IMR-90 (cell line): Measurements from ENCODE around the gene C1orf116.

Experiments used
- MAZ ChIP-seq: IDR thresholded peaks from 2 replicates; pipeline ENCODE4 v1.6.1; 2012; ENCODE audit warnings: low read depth, mild to moderate bottlenecking, low read length, improper control_type of control experiment, moderate library complexity, borderline replicate concordance
- MXI1 ChIP-seq: IDR thresholded peaks from 2 replicates; pipeline ENCODE4 v1.6.1; 2012; ENCODE audit warnings: low read depth, mild to moderate bottlenecking, low read length, moderate library complexity, borderline replicate concordance
- POLR2A ChIP-seq: IDR thresholded peaks from 2 replicates; pipeline ENCODE4 v1.6.1; 2012; ENCODE audit warnings: mild to moderate bottlenecking, low read depth, low read length
- RAD21 ChIP-seq: IDR thresholded peaks from 2 replicates; pipeline ENCODE4 v1.6.1; 2012; ENCODE audit warnings: low read length, improper control_type of control experiment
- RCOR1 ChIP-seq: IDR thresholded peaks from 2 replicates; pipeline ENCODE4 v1.6.1; 2012; ENCODE audit warnings: mild to moderate bottlenecking, low read length, improper control_type of control experiment; ENCODE audit not compliant: insufficient replicate concordance
- SMC3 ChIP-seq: fragments of 150-350 bp; IDR thresholded peaks from 2 replicates; pipeline ENCODE4 v1.6.1; 2016; ENCODE audit warnings: low read depth, mild to moderate bottlenecking, antibody characterized with exemption, low read length, moderate library complexity
- TF ChIP-seq, protein P1 (sequence below): conservative IDR thresholded peaks from 2 replicates; pipeline ENCODE4 v1.5.1; 2012; ENCODE audit warnings: mild to moderate bottlenecking, low read depth, low read length, improper control_type of control experiment
- TF ChIP-seq, protein P2 (sequence below): fragments of 150-350 bp; IDR thresholded peaks from 2 replicates; pipeline ENCODE4 v1.6.1; 2017; ENCODE audit warnings: mild to moderate bottlenecking, antibody characterized with exemption, low read length, low read depth

DNA sequence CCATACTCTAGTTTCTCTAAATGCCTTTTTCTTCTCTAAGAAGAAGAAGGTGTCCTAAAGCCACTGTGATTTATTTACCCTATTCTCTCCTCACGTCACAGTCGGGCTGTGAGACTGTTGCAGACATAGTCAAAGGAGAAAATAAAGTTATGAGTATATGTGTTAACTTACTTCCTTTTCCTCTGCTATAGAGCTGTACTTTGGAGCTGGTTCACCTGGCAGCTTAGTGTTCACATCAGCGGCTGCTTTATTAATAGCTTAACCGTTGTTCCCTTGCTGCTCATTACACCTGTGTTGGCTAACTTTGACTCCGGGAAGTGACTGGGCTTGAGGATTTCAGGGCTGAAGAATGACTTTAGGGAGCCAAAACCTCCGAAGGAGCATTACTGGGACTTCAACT is 24.1 kb upstream of the C1orf116 start:
- no peak for TF ChIP-seq MAZ
- TF ChIP-seq, protein P1, sequence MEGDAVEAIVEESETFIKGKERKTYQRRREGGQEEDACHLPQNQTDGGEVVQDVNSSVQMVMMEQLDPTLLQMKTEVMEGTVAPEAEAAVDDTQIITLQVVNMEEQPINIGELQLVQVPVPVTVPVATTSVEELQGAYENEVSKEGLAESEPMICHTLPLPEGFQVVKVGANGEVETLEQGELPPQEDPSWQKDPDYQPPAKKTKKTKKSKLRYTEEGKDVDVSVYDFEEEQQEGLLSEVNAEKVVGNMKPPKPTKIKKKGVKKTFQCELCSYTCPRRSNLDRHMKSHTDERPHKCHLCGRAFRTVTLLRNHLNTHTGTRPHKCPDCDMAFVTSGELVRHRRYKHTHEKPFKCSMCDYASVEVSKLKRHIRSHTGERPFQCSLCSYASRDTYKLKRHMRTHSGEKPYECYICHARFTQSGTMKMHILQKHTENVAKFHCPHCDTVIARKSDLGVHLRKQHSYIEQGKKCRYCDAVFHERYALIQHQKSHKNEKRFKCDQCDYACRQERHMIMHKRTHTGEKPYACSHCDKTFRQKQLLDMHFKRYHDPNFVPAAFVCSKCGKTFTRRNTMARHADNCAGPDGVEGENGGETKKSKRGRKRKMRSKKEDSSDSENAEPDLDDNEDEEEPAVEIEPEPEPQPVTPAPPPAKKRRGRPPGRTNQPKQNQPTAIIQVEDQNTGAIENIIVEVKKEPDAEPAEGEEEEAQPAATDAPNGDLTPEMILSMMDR: no peak
- TF ChIP-seq MXI1: no peak
- TF ChIP-seq, protein P2, sequence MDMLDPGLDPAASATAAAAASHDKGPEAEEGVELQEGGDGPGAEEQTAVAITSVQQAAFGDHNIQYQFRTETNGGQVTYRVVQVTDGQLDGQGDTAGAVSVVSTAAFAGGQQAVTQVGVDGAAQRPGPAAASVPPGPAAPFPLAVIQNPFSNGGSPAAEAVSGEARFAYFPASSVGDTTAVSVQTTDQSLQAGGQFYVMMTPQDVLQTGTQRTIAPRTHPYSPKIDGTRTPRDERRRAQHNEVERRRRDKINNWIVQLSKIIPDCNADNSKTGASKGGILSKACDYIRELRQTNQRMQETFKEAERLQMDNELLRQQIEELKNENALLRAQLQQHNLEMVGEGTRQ: no peak
- no peak for TF ChIP-seq POLR2A
- no peak for TF ChIP-seq RAD21
- TF ChIP-seq SMC3: no peak
- no peak for TF ChIP-seq RCOR1
